Measurements from ENCODE around the gene KIT.
"Not testable (repeated sequence)": the region's sequence is repeated elsewhere in the genome, so short reads cannot be mapped to it uniquely, and the experiment has no call there.

The KIT gene

DNA sequence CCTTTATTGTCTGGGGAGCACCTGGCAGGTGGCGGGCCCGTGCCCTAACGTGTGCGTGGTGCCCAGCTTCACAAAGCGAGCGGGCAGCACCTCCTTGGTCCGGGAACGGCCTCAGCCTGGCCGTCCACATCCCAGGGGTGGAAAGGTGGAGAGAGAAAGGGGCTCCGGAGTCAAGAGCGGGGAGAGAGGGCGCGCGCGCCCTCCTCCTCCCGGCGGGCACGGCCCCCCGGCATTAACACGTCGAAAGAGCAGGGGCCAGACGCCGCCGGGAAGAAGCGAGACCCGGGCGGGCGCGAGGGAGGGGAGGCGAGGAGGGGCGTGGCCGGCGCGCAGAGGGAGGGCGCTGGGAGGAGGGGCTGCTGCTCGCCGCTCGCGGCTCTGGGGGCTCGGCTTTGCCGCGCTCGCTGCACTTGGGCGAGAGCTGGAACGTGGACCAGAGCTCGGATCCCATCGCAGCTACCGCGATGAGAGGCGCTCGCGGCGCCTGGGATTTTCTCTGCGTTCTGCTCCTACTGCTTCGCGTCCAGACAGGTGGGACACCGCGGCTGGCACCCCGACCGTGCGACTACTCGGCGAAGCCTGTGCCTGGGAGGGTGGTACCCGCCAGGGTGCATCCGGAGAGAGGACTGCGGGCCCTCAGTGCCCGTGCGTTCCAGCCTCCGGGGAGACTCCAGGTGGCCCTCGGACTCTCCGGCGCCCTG lies at the start of gene KIT:
Gene KIT (plus strand): TSS at position 407 of the 701 bp plus-strand sequence. CDS start 58 bp downstream, at position 465.
- DNase-seq: peak; percentile 90

DNA sequence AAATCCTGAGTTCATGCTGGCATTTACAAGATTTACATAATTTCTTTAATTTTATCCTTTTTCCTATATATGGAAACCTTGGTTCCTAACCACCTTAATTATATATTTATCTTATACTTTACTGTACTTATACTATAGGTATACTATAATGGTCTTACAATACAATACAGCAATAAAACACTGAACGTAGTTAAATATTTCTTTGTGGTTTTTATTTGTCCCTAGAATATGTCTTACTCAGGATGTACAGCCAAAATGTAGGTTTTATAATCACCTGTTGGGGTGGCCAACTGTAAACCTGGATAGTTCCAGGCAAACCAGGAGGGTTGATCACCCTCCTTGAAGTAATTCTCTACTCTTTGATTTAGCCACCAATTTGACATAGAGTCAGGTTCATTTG lies 48.4 kb upstream of the KIT start:
- no peak for DNase-seq

DNA sequence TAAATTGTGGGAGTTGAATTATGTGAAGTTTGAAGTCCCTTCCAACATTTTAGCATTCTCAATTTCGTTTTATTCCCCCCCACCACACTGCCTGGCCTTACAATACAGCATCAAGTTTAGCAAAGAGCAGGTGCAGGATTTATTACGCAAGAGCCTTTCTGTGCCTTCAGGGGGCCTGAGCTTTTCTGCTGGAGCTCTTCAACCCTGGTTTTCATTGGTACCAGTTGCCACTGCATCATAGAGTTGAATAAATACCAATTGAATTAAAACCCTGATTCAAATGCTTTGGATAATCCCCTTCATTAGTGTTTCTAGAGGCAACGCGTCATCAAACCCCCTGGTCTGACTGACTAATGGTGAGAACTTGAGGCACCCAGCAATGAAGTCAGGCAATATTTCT lies 43.6 kb upstream of the KIT start:
- peak; percentile 44 for DNase-seq

DNA sequence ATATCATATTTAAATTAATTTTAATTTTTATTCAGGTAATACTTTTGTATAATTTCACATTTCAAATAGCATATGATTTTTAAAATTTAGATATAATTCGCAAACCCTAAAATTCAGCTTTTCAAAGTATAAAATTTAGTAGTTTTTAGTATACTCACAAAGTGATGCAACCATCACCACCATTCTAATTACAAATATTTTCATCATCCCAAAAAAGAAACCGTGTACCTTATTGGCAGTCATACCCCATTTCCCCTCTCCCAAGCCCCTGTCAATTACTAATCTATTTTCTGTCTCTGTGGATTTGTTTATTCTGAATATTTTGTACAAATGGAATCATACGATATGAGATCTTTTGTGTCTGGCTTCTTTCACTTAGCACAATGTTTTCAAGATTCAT lies 37.0 kb upstream of the KIT start:
- DNase-seq: no peak

DNA sequence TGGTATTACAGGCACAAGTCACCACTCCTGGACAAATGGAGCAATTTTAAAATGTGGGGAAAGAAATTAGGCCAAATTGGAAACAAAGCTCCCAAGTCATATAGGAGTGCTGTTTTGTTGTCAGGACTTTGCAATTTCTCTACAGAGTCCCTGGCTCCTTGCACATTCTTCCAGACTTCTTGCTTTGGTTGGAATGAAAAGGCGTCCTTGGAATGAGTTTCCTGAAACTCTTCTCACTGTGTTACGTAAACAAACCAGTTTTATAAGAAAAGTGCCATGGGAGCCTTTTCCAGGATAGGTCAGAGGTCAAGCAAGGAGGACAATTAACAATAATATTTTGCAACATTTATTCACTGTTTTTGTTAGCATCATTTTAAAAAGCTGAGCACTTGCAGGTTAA lies 32.4 kb upstream of the KIT start:
- no peak for DNase-seq

DNA sequence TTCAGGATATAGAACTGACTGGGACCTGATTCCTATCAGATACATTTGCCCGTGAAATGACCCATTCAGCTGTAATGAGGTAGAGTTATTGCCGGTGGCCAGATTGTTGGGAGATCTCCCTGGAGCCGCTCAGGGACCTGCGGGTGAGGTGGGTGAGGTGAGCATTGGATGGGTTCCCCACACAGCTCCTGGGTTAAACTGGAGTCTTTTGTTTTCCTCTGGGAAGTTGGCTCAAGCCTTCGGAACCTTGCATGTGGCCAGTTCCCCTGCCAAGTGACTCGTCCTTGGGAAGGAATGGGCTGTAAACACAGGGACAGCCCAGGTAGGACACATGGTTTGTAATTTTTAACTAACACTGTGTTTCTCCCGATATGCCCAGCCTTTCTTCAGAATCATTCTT lies 31.6 kb upstream of the KIT start:
- no peak for DNase-seq

DNA sequence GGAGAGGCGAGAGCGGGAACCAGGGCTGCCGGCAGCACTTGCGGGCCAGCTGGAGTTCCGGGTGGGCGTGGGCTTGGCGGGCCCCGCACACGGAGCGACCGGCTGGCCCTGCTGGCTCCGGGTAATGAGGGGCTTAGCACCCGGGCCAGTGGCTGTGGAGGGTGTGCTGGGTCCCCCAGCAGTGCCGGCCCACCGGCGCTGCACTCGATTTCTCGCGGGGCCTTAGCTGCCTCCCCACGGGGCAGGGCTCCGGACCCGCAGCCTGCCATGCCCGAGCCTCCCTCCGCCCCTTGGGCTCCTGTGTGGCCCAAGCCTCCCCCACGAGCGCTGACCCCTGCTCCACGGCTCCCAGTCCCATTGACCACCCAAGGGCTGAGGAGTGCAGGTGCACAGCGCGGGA lies 25.2 kb upstream of the KIT start:
- no peak for DNase-seq

DNA sequence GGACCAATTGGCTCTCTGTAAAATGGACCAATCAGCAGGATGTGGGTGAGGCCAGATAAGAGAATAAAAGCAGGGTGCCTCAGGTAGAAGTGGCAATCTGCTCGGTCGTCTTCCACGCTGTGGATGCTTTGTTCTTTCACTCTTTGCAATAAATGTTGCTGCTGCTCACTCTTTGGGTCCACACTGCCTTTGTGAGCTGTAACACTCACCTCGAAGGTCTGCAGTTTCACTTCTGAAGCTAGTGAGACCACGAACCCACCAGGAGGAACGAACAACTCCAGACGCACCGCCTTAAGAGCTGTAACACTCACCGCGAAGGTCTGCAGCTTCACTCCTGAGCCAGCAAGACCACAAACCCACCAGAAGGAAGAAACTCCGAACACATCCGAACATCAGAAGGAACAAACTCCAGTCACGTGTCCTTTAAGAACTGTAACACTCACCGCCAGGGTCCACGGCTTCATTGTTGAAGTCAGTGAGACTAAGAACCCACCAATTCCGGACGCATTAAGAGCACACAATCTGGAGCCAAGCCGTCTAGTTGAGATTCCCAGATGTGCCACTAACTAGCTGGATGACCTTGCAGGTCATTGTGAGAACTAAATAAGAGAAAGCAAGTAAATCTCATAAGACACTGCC lies 24.5 kb upstream of the KIT start:
- DNase-seq: not testable (repeated sequence)

DNA sequence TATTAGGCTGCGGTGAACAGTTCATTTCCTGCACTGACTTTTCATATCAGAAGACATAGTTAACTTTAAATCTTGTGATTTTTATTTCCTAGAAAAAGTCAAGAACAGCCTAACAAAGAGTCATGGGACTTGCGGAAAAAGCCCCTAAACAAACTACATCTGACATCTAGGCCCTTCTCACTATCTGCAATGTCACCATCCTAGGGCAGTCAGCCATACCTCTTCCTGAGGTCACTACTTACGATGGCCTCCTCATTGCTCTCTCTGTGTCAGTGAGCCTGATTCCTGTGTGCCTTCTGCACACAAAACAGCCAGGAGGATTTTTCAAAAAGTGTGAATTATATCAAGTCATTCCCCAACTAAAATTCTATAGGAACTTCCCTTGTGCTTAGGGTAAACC lies 22.4 kb upstream of the KIT start:
- DNase-seq: no peak

DNA sequence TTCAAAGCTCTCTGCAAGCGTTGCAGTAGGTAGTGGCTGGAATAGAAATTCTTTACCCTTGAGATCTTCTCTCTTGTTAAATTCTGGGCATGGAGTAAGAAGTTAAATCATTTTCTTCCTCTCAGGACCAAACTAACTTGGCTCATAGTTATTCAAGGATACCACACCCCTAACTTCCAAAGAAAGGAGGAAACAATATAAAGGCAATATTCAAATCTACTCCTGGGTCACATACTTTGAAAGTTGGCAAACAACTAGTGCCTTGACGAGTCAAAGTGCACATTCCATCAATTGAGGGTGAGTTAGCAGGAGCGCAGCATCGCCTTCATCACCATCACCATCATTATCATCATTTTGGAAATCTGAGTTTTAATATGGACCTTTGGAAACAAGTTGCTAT lies 20.4 kb upstream of the KIT start:
- DNase-seq: no peak

DNA sequence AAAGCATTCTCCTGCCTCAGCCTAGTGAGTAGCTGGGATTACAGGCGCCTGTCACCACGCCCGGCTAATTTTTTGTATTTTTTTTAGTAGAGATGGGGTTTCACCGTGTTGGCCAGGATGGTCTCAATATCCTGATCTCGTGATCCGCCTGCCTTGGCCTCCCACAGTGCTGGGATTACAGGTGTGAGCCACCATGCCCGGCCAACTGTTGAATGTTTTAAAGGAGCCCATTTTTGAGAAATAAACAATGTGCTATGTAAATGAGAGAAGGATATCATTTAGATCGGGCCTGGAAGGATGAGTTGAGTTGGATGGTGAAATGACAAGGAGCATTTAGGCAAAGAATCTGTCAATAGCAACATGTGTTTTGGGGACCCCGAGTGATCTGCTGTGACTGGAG lies 16.7 kb upstream of the KIT start:
- not testable (repeated sequence) for DNase-seq

DNA sequence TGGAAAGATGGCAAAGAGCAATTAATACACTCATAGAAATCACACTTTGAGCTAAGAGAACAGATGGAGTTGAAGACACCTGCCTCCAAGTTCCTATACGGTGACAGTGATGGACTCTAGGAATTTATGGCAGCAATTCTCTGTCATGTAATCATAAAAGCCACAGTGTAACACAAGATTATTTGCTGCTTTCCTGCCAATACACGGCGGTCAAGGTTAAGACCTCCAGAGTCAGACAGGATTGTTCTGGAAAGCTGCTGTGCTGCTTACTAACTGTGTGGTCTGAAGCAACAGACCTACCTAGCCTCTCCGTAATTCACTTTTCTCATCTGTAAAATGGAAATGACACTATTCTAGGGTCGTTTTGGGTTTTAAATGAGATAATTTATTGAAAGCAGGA lies 14.6 kb upstream of the KIT start:
- DNase-seq: no peak

DNA sequence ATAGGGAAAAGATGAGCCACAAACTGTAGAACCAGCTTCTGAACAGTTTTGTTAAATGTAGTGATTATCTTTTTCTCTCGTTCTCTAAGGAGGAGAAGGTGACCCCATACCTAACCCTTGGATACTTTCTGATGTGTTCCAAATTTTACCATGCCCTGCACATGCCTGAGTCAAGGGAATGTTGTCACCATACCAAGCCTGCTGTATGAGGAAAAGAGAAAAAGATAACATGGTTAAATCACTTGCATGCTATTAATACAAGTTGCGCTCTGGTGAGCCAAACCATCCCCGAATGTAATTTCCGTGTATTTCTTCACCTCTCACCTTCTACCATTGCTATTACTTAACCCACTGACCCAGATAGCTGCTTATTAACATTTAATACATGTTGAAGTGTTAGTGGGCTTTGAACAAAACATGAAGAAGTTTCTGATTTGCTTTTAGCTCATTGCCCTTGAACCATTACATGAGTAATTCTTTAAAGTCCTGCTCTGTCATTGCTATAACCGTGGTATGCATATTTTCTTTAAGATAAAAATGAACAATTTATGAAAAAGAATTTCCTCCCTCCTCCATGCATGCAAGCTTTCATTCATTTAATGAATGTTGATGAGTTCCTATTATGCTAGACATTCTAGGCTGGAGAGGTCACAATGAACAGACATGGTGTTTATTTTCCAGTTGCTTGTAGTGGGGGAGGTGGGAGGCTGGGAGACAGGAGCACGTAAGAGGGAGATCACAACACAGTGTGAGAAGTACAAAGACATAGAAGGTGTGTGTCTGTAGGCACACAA lies 13.6 kb upstream of the KIT start:
- no peak for DNase-seq

DNA sequence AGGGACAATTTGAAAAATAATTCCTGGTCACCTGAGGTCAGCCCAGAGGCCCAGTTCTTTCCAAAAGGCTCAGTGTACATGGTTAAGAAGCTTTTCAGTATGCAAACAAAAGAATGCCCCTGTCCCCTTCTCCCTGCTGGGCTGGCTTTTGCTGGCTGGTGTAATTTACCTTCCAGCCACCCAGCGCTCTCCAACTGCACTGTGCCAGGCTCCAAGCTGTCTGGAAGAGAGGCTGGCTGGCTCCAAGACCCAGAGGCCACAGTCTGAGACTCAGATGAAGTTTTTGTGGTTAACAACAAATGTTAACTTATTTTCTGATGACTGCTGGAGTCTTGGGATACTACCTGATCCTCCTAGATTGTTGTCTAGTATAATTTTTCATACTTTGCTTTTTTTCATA lies 11.9 kb upstream of the KIT start:
- no peak for DNase-seq

DNA sequence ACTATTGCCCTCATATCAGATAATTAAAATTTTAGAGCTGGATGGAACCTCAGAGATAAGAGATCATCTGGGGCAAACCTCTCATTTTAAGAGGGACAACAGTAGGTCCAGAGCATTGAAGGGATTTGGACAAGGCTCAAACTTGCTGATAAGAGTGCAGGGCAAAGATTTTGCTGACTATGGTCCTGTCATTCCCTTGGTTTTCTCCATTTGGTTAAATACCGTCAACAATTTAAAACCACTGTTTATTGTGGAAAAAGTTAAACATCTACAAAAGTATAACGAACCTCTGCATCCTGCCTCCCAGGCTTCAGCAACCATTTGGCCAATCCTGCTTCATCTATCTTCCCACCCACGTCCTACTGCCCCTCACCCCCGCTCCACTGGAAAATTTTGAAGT lies 10.7 kb upstream of the KIT start:
- DNase-seq: no peak

DNA sequence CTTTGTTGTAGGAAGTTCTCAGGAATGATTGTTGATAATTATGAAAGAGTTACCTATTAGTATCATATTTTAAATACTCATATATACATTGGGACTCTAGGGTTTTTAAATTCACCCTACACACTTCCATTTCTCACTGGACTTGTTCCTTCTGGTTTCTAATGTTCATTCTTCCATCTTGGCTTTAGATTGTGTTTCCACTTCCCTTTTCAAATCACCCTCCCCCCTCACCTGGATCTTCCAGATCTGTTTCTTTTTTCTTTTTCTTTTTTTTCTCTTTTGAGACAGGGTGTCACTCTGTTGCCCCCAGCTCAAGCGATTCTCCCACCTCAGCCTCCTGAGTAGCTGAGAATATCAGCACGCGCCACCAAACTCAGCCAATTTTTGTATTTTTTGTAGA lies 6.7 kb upstream of the KIT start:
- DNase-seq: no peak

DNA sequence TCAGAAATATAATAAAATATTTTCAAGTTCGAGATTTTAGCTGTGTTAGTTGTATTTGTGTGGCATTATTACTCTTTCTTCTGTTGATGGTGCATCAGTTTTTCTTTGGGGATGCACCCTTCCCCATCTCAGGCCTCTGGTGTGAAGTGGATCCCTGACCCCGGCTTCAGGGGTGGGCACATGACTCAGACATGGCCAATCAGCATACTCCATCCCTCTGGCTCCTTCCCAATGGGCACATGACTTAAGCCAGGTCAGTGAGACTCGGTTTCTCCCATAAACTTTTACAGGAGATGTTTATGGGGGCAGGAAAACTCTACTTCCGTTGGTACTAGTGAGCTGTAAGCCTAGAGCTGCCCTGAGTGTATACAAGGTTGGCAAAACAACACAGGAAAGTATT lies 3.0 kb upstream of the KIT start:
- DNase-seq: no peak

DNA sequence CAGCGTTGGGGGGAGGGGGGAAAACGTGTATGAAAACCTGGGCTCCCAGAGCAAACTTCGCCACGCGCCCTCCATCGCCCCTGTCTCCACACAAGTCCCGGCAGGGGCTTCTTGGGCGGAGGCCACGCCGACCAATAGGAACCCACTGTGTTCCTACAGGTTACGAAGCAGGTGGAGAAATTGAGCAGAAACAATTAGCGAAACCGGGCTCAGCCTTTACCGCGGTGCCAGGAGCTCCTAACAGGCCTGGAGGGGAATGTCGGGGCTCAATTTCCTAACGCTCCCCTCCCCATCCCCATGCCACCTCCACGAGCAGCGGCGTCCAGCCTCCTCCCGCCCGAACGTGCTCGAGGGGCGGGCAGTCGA lies 589 bp upstream of the KIT start:
- peak; percentile 76 for DNase-seq

DNA sequence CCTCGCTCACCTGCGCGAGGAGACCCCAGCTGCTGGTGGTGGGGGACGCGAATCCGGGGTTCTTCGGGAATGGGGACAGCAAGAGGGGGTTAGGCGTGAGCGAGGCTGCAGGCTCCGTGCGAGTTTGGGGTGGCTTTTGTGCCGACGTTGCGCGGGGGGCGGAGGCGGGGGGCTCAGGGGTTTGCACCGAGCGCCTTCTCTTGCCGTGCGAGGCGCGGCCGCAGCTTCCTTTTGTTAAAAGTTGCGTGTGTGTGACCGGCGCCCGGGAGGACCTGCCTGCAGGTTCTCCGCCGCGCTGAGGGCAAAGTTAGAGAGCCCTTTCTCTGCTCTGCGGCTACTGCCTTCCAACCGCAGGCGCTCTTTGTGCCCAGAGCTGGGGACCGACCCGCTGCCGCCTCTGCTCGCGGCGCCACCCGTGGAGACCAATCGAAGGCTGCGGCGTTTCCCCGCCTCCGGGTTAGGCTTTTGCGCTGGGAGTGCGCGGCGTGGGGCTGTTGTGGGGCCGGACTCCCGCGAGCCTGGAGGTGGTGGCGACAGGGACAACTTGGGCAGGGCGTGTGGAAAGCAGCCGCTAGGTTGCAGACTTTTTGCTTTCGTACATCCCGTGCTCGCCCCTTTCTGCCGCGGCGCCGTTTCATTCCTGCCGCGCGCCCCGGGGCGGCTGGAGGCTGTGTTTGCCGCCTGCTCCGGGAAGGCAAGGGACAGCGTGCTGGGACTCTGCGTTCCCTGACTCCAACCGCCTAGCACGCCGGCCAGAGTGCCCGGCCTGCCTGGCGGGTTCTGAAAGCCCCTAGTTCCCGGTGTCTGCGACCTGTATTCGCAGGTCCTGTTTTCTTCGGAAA lies 716 bp downstream of the KIT start:
- peak; percentile 56 for DNase-seq

DNA sequence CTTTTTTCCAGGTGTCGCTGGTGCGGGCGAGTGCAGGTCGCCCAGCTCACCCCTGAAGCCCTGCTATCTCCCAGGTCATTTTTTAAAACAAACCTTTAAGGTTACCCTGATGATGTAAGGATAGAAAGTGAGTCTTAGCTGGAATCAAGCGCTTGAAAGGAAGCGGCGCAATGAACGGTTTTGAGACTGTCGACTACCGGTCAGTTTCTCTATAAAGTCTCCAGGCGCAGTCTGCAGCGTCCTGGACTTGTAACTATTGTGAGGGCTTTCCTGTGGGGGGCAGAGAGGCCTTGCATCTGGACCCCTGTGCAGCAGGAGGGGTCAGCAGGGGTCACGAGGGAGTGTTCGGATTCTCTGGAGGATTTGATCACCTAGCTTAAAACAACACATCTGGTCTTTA lies 1.6 kb downstream of the KIT start:
- DNase-seq: no peak

DNA sequence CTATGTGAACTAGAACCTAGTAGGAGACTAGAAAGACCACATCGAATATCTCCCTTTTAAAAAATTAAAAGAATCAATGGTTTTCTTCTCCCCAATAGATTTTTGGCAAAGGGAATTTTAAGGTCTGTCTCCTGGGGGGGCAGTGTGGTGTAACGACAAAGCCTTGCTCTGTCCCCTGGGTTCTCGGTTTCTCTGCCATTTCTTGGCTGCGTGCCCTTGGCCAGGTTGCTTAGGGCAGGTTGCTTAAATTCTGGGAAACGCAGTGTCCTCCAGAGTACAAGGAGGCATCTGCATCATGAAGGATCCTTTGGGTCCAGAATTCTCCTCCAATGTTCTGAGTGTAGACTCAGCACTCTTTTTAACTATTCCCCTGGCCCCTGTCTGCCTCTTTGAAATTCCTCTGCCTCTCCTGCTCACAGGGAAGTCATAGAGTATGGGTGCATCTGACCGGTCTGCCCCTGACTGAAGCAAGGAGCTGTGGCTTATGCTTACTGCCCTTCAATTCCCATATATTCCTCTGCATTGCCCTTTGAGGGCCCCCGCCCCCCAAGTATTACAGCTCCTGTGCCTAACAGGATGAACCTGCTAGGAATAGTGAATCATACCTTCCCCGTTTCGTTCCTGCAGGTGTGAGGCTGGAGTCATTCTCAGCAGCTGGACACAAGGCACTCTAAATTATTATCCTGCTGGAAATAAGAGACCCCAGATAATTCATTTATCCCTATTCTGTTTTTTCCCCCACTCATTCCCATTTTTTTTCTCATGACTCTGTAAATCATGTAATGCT lies 2.2 kb downstream of the KIT start:
- no peak for DNase-seq

DNA sequence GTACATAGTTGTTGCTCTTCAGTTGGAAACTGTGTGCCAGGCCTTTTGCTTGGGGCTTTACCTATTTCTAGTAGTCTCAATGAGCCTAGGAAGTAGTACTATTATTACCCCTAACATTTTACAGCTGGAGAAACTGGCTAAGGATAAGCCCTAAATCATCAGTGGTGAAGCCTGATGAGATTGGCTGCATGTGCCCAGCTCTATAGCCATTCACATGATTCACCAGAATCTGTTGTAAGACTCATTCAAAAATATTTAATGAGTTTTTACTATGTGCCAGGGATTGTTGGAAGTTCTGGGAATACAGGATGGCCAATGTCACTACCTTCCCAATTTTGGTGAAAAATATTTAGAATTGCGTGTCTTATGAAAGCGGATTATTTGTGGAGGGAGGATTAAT lies 2.8 kb downstream of the KIT start:
- no peak for DNase-seq

DNA sequence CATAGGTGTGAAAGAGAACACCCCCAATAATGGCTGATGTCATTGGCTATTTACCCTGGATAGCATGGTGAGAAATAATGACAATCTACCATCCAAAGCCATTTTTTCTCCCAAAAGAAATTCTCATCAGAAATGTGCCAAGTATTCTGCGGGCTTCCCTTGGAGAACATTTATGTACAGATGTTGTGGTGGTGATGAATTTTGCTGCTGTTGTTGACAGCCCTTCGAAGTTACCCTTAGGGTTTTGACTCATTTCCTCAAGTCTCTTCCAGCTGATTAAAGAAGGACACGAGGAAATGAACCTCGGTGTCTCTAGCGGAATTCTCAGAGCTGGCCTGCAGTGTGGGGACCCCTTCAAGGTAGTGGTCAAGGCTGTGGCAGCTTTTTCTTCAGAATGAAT lies 3.4 kb downstream of the KIT start:
- no peak for DNase-seq
